GM18868 (cell line): Measurements from ENCODE around the gene HS3ST5.
A peak's percentile ranks its signal among the peaks of the same experiment; 100 is the strongest.

Experiments used
- ATAC-seq: cut with Tn5 transposase; IDR thresholded peaks from one replicate; pipeline ENCODE4 v1.9.1; 2021; ENCODE audit warnings: mild to moderate bottlenecking, moderate library complexity; ENCODE audit not compliant: unreplicated experiment

HS3ST5 gene

GRCh38 chr6:114008331-114008730, 334.5 kb downstream of the HS3ST5 start:
- no peak for ATAC-seq

- peak; percentile 98 for ATAC-seq
Observed at GRCh38 chr6:114007516-114007915, 335.3 kb downstream of the HS3ST5 start.
